DOHH2 (cell line): Measurements from ENCODE around the gene SLC6A17.

ENCODE experiments used
- H3F3A ChIP-seq: fragments of 200-600 bp; sonication (generic), shearing (Covaris generic); 2 replicates; pipeline ENCODE4 v1.6.0; 2016; ENCODE audit warnings: antibody characterized with exemption, mild to moderate bottlenecking; ENCODE audit not compliant: control insufficient read depth, insufficient read depth
- H3K27ac ChIP-seq: fragments of 200-600 bp; sonication (generic); 2 replicates; pipeline ENCODE4 v1.5.1; 2014; ENCODE audit warnings: low read depth, mild to moderate bottlenecking, low read length, moderate library complexity
- H3K27me3 ChIP-seq: fragments of 200-600 bp; sonication (generic); 2 replicates; pipeline ENCODE4 v1.6.1; 2014; ENCODE audit warnings: mild to moderate bottlenecking, low read length, mixed read lengths; ENCODE audit not compliant: control insufficient read depth
- H3K36me3 ChIP-seq: fragments of 200-600 bp; sonication (generic); 2 replicates; pipeline ENCODE4 v1.6.1; 2014; ENCODE audit warnings: mild to moderate bottlenecking, low read length, moderate library complexity, mixed read lengths; ENCODE audit not compliant: control insufficient read depth
- H3K4me1 ChIP-seq: fragments of 200-600 bp; sonication (generic); 2 replicates; pipeline ENCODE4 v1.6.1; 2014; ENCODE audit warnings: mild to moderate bottlenecking, low read length, mixed read lengths; ENCODE audit not compliant: control insufficient read depth
- H3K4me2 ChIP-seq: fragments of 200-600 bp; sonication (generic); 2 replicates; pipeline ENCODE4 v1.6.0; 2014; ENCODE audit warnings: mild to moderate bottlenecking, low read length, moderate library complexity
- H3K4me3 ChIP-seq: fragments of 200-600 bp; sonication (generic); 2 replicates; pipeline ENCODE4 v1.5.1; 2014; ENCODE audit warnings: mild to moderate bottlenecking, low read length, mixed read lengths
- H3K79me2 ChIP-seq: fragments of 200-600 bp; sonication (generic); 2 replicates; pipeline ENCODE4 v1.6.1; 2014; ENCODE audit warnings: mild to moderate bottlenecking, low read length, mixed read lengths; ENCODE audit not compliant: control insufficient read depth
- H3K9me2 ChIP-seq: fragments of 200-600 bp; sonication (generic); replicated peaks from 2 replicates; pipeline ENCODE4 v1.6.1; 2014; ENCODE audit warnings: mild to moderate bottlenecking, low read length, mixed read lengths; ENCODE audit not compliant: control insufficient read depth
- H3K9me3 ChIP-seq: fragments of 200-600 bp; sonication (generic); 2 replicates; pipeline ENCODE4 v1.6.1; 2014; ENCODE audit warnings: antibody characterized with exemption, low read length, mixed read lengths; ENCODE audit not compliant: control insufficient read depth, insufficient read depth
- H4K20me1 ChIP-seq: fragments of 200-600 bp; sonication (generic); 2 replicates; pipeline ENCODE4 v1.6.0; 2014; ENCODE audit warnings: low read depth, mild to moderate bottlenecking, antibody characterized with exemption, low read length, moderate library complexity; ENCODE audit not compliant: control insufficient read depth, insufficient read depth
- CTCF ChIP-seq: fragments of 200-600 bp; sonication (generic); IDR thresholded peaks from one replicate; pipeline ENCODE4 v1.5.1; 2014; ENCODE audit warnings: antibody characterized with exemption, mild to moderate bottlenecking, low read depth, low read length; ENCODE audit not compliant: poor library complexity, severe bottlenecking
- EZH2phosphoT487 ChIP-seq: fragments of 200-600 bp; sonication (generic); IDR thresholded peaks from 2 replicates; pipeline ENCODE4 v1.6.1; 2017; ENCODE audit warnings: borderline replicate concordance, mild to moderate bottlenecking, antibody characterized with exemption, low read length, moderate library complexity, mixed read lengths

Gene SLC6A17

GRCh38 chr1:110107867-110108469 lies 42.3 kb upstream of the SLC6A17 start:
- Histone ChIP-seq H3K4me3 (no peak overlapping the region), H3K9me3 (no peaks in the 10 kb centered on the region), H3K27ac (no peak overlapping the region), H3K4me1 (peaks cover under 1% of the 10 kb centered on the region), H3K36me3 (no peaks in the 10 kb centered on the region), H3K79me2 (no peaks in the 10 kb centered on the region), H3F3A (no peaks in the 10 kb centered on the region), H3K4me2 (no peak overlapping the region), H4K20me1 (no peaks in the 10 kb centered on the region), H3K27me3 (peaks cover 32% of the 10 kb centered on the region), H3K9me2 (no peaks in the 10 kb centered on the region)
- TF ChIP-seq CTCF, result no peak
- no peak for TF ChIP-seq EZH2phosphoT487

DNA sequence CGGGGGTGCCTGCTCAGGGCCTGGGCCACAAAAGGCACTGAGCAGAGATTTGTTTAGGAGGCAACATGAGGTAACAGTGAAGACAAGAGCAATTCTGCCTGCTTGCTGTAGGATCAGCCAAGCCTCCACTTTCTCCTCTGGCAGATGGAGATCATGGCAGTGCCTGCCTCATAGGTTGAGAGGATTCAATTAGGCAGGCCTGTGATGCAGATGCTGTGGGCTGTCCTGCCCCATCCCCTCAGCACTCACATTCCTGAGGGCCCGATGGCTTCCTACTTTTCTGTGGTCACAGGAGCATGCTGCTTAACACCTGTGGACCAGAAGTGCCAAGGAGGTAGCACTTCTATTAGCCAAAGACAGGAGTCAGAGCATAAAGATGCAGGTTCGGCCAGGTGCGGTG lies 39.2 kb upstream of the SLC6A17 start:
- H3K79me2 ChIP-seq, result no peaks in the 10 kb centered on the region
- no peaks in the 10 kb centered on the region for H4K20me1 ChIP-seq
- H3K9me3 ChIP-seq, result no peaks in the 10 kb centered on the region
- H3K36me3 ChIP-seq, result no peaks in the 10 kb centered on the region
- TF ChIP-seq CTCF (no peak), EZH2phosphoT487 (no peak)
- H3K4me2 ChIP-seq, result no peak overlapping the region
- H3K4me3 ChIP-seq, result no peak overlapping the region
- no peaks in the 10 kb centered on the region for H3F3A ChIP-seq
- no peaks in the 10 kb centered on the region for H3K4me1 ChIP-seq
- no peak overlapping the region for H3K27ac ChIP-seq
- H3K9me2 ChIP-seq, result no peaks in the 10 kb centered on the region
- peaks cover 58% of the 10 kb centered on the region for H3K27me3 ChIP-seq

DNA sequence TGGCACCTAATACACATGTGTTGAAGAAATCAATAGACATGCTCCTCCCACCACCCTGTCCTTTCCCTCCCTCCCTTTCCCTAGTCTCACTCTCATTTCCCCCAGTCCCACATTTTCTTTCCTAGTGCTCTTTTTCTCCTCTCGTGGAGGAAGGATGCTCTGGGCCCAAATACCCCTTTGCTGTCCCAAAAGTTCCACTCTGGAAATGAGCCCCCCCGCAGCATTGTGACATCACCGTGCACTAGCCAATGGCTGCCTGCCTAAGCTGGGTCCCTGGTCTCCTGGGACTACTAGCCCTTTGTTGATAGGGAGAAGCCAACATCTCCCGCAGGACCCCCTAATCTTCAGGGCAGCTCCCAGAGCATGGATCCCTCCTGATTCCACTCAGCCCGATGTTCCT lies 38.2 kb upstream of the SLC6A17 start, which contains the start of gene UBL4B:
UBL4B (plus strand) TSS at position 301 of the 400 bp plus-strand sequence; CDS start at position 393, 92 bp downstream.
- Histone ChIP-seq H3K4me3 (no peak within 1 kb of the TSS), H3K9me2 (no peaks in the 10 kb centered on the region), H3K4me2 (no peak within 1 kb of the TSS), H3K27ac (no peak within 1 kb of the TSS), H4K20me1 (no peaks in the 10 kb centered on the region), H3K4me1 (no peaks in the 10 kb centered on the region), H3K36me3 (no peaks in the 10 kb centered on the region), H3K9me3 (no peaks in the 10 kb centered on the region), H3K27me3 (peaks cover 61% of the 10 kb centered on the region), H3K79me2 (no peaks in the 10 kb centered on the region), H3F3A (no peaks in the 10 kb centered on the region)
- TF ChIP-seq EZH2phosphoT487 (no peak), CTCF (no peak)

DNA sequence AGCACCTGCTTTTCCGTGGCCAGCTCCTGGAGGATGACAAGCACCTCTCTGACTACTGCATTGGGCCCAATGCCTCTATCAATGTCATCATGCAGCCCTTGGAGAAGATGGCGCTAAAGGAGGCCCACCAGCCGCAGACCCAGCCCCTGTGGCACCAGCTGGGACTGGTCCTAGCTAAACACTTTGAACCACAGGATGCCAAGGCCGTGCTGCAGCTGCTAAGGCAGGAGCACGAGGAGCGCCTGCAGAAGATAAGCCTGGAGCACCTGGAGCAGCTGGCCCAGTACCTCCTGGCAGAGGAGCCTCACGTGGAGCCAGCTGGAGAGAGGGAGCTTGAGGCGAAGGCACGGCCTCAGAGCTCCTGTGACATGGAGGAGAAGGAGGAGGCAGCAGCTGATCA lies 37.6 kb upstream of the SLC6A17 start:
- Histone ChIP-seq H3K9me3 (no peaks in the 10 kb centered on the region), H3K9me2 (no peaks in the 10 kb centered on the region), H3K79me2 (no peaks in the 10 kb centered on the region), H3K4me2 (no peak overlapping the region), H3K36me3 (no peaks in the 10 kb centered on the region), H3K27me3 (peaks cover 59% of the 10 kb centered on the region), H3K27ac (no peak overlapping the region), H3K4me3 (no peak overlapping the region), H3K4me1 (no peaks in the 10 kb centered on the region), H3F3A (no peaks in the 10 kb centered on the region), H4K20me1 (no peaks in the 10 kb centered on the region)
- no peak for TF ChIP-seq EZH2phosphoT487
- no peak for TF ChIP-seq CTCF
